Measurements from ENCODE around the gene PMF1.
"Not testable (repeated sequence)": the region's sequence is repeated elsewhere in the genome, so short reads cannot be mapped to it uniquely, and the experiment has no call there.

The PMF1 gene

GRCh38 chr1:156212130-156212529 is 677 bp upstream of the PMF1 start:
- H3K4me2 ChIP-seq (ENCODE audit: low read length), result peak overlapping the region; percentile 99
- H3K4me3 ChIP-seq (ENCODE audit: low read depth, low read length), result peak overlapping the region; percentile 92
- no peaks in the 10 kb centered on the region for H3K27me3 ChIP-seq (ENCODE audit: control insufficient read depth, insufficient read depth, low read length)
- peak overlapping the region; percentile 97 for H3K27ac ChIP-seq
- TF ChIP-seq, protein P1, sequence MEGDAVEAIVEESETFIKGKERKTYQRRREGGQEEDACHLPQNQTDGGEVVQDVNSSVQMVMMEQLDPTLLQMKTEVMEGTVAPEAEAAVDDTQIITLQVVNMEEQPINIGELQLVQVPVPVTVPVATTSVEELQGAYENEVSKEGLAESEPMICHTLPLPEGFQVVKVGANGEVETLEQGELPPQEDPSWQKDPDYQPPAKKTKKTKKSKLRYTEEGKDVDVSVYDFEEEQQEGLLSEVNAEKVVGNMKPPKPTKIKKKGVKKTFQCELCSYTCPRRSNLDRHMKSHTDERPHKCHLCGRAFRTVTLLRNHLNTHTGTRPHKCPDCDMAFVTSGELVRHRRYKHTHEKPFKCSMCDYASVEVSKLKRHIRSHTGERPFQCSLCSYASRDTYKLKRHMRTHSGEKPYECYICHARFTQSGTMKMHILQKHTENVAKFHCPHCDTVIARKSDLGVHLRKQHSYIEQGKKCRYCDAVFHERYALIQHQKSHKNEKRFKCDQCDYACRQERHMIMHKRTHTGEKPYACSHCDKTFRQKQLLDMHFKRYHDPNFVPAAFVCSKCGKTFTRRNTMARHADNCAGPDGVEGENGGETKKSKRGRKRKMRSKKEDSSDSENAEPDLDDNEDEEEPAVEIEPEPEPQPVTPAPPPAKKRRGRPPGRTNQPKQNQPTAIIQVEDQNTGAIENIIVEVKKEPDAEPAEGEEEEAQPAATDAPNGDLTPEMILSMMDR (IDR thresholded peaks at IDR 0.05), result no peak
- H3K4me1 ChIP-seq, result no peaks in the 10 kb centered on the region
- H3K9me3 ChIP-seq (ENCODE audit: control insufficient read depth, low read length), result no peaks in the 10 kb centered on the region
- H3K79me2 ChIP-seq, result peaks cover 4% of the 10 kb centered on the region
- no peaks in the 10 kb centered on the region for H3K36me3 ChIP-seq (ENCODE audit: control insufficient read depth, insufficient read depth, low read length)
- no peak overlapping the region for H3K9ac ChIP-seq
- H2AFZ ChIP-seq, result peak overlapping the region; percentile 96

- Histone ChIP-seq H3K27ac (peak overlapping the region; percentile 97), H3K9ac (no peak overlapping the region), H3K27me3 (ENCODE audit: control insufficient read depth, insufficient read depth, low read length) (no peaks in the 10 kb centered on the region), H3K4me2 (ENCODE audit: low read length) (peak overlapping the region; percentile 99), H2AFZ (peak overlapping the region; percentile 96), H3K9me3 (ENCODE audit: control insufficient read depth, low read length) (no peaks in the 10 kb centered on the region), H3K36me3 (ENCODE audit: control insufficient read depth, insufficient read depth, low read length) (no peaks in the 10 kb centered on the region), H3K4me1 (peaks cover 8% of the 10 kb centered on the region), H3K4me3 (ENCODE audit: low read depth, low read length) (peak overlapping the region; percentile 92), H3K79me2 (peaks cover 4% of the 10 kb centered on the region)
- TF ChIP-seq, protein P1 (IDR thresholded peaks at IDR 0.05), result no peak
Measured at GRCh38 chr1:156213644-156213966, 798 bp downstream of the PMF1 start.

GRCh38 chr1:156214024-156214748 is 1.4 kb downstream of the PMF1 start:
- peak overlapping the region; percentile 92 for H3K4me3 ChIP-seq (ENCODE audit: low read depth, low read length)
- H3K9ac ChIP-seq, result no peak overlapping the region
- H3K27ac ChIP-seq, result no peak overlapping the region
- H3K9me3 ChIP-seq (ENCODE audit: control insufficient read depth, low read length), result no peaks in the 10 kb centered on the region
- peaks cover 8% of the 10 kb centered on the region for H3K4me1 ChIP-seq
- no peaks in the 10 kb centered on the region for H3K36me3 ChIP-seq (ENCODE audit: control insufficient read depth, insufficient read depth, low read length)
- TF ChIP-seq, protein P1 (IDR thresholded peaks at IDR 0.05), result no peak
- H2AFZ ChIP-seq, result no peak overlapping the region
- H3K27me3 ChIP-seq (ENCODE audit: control insufficient read depth, insufficient read depth, low read length), result no peaks in the 10 kb centered on the region
- H3K79me2 ChIP-seq, result peaks cover 4% of the 10 kb centered on the region
- H3K4me2 ChIP-seq (ENCODE audit: low read length), result peak overlapping the region; percentile 99

- H3K79me2 ChIP-seq; H3K27ac ChIP-seq; H3K9me3 ChIP-seq (ENCODE audit: control insufficient read depth, low read length): not testable (repeated sequence)
Measured at GRCh38 chr1:156216361-156217086, 3.7 kb downstream of the PMF1 start.

DNA sequence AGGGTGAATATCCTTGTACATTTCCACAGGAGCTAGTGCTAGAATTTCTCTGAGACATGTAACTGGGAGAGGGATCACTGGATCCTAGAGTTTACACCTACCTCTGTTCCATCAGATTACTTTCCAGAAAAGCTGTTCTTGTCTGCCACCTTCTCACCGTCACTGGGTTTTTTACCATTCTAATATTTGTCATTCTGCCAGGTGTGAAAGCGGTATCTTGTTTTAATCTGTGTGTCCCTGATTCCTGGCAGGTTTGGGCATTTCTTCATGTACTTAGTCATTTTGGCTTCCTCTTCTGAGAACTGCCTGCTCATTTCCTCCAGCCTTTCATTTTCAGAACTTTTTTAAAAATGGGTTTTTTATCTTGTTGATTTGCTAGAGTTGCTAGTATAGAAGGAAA is 5.1 kb downstream of the PMF1 start:
- Histone ChIP-seq H3K9ac (no peak overlapping the region), H3K4me3 (ENCODE audit: low read depth, low read length) (peak overlapping the region; percentile 37), H3K36me3 (ENCODE audit: control insufficient read depth, insufficient read depth, low read length) (no peaks in the 10 kb centered on the region), H3K9me3 (ENCODE audit: control insufficient read depth, low read length) (no peaks in the 10 kb centered on the region), H3K4me2 (ENCODE audit: low read length) (peak overlapping the region; percentile 66), H3K27me3 (ENCODE audit: control insufficient read depth, insufficient read depth, low read length) (no peaks in the 10 kb centered on the region), H3K79me2 (peaks cover 13% of the 10 kb centered on the region), H3K27ac (peak overlapping the region; percentile 65), H3K4me1 (peaks cover 8% of the 10 kb centered on the region), H2AFZ (no peak overlapping the region)
- TF ChIP-seq, protein P1 (IDR thresholded peaks at IDR 0.05), result no peak

More at GRCh38 chr1:156216361-156217086, 3.7 kb downstream of the PMF1 start:
- H2AFZ ChIP-seq; H3K4me2 ChIP-seq (ENCODE audit: low read length); H3K27me3 ChIP-seq (ENCODE audit: control insufficient read depth, insufficient read depth, low read length); H3K36me3 ChIP-seq (ENCODE audit: control insufficient read depth, insufficient read depth, low read length); H3K4me1 ChIP-seq; H3K9ac ChIP-seq; H3K4me3 ChIP-seq (ENCODE audit: low read depth, low read length): not testable (repeated sequence)

Data from parathyroid adenoma (tissue), 2 donors.